ENCODE measurements around the gene SEC61A2. TPM values are rescaled to one million over a fixed set of nuclear protein-coding genes. Genes with fewer than 3 reads are reported as not detected.

Gene SEC61A2
- total and polyA plus RNA-seq, 10 of the 15 experiments (the other 5 are each of a cell fraction or from before 2014, with no cell fraction given), result 3.0 to 36.2 (median 8.6) TPM

- TF ChIP-seq IRF5 (IDR thresholded peaks at IDR 0.05; ENCODE audit: borderline replicate concordance), result no peak
- no peak for TF ChIP-seq CUX1 (IDR thresholded peaks at IDR 0.05; ENCODE audit: insufficient replicate concordance, low read depth, low read length)
- no peak for TF ChIP-seq JUNB (IDR thresholded peaks at IDR 0.05)
Measured at GRCh38 chr10:12179606-12180170, 50.2 kb downstream of the SEC61A2 start (continued).
